Omental fat pad (tissue), 4 donors: ENCODE measurements around the gene TPSG1. TPM values are rescaled to one million over a fixed set of nuclear protein-coding genes. Genes with fewer than 3 reads are reported as not detected.
"Not testable (repeated sequence)": the region's sequence is repeated elsewhere in the genome, so short reads cannot be mapped to it uniquely, and the experiment has no call there.

Experiments
- ATAC-seq: fragments of 150-250 bp; one replicate; pipeline ENCODE4 v1.9.1; 2016; ENCODE audit warnings: mild to moderate bottlenecking, moderate library complexity; ENCODE audit not compliant: low FRiP score
- DNase-seq: peaks from one replicate; pipeline ENCODE4 v3.0.0-alpha.2; 2019; ENCODE audit warnings: low spot score
- total RNA-seq, 4 donors: library from RNA; depleted of rRNA; stranded (reverse); fragments of >200 nt; gene quantifications; one replicate each; pipeline ENCODE4 v1.1.0, GENCODE V29; 2016
- TF ChIP-seq, protein P1 (sequence below), 3 donors: fragments of 450-650 bp; IDR thresholded peaks; one replicate each; pipeline ENCODE4 v1.5.1; 2016 to 2017; ENCODE audit warnings: antibody characterized with exemption in 3 of 3, mild to moderate bottlenecking in 3 of 3, moderate library complexity in 2 of 3

The TPSG1 gene
- total RNA-seq, 4 donors from 2014 or later: 1.3 TPM; not detected in 3

DNA sequence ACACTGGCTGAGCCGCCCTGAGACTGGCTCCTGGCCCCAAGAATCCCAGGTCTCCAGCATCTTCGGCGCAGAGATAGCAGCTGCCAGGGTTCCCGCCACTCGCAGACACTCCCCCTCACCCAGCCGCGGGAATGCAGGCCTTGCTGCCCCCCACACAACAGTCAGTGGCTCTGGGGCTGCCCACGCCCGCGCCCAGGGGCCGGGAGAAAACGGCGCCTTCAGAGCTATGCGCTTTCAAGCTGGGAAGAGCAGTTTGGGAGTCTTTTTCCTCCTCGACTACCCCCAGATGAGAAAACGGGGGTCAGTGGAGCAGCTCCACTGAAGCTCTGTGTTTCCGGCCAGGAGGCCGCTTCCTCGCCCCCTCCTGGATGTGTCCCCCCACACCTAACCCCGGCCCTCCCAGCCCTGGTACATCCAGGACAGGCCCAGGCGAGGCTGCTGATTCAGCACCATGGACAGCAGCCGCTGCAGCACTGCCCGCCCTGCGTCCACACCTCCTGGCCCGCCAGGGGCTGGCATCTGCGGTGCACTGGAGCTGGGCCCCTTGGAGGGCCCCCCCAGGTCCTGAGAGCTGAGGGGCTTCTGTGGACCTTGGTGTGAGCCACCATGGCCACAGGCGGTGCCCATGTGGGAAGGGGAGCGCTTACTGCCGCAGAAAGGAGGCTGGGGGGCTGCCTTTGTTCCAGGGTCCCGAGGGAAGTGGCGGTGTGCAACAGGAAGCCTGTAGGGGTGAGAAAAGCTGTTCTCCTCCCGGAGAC lies 36.5 kb downstream of the TPSG1 start:
- DNase-seq: no peak
- no peak for ATAC-seq
- TF ChIP-seq, protein P1, sequence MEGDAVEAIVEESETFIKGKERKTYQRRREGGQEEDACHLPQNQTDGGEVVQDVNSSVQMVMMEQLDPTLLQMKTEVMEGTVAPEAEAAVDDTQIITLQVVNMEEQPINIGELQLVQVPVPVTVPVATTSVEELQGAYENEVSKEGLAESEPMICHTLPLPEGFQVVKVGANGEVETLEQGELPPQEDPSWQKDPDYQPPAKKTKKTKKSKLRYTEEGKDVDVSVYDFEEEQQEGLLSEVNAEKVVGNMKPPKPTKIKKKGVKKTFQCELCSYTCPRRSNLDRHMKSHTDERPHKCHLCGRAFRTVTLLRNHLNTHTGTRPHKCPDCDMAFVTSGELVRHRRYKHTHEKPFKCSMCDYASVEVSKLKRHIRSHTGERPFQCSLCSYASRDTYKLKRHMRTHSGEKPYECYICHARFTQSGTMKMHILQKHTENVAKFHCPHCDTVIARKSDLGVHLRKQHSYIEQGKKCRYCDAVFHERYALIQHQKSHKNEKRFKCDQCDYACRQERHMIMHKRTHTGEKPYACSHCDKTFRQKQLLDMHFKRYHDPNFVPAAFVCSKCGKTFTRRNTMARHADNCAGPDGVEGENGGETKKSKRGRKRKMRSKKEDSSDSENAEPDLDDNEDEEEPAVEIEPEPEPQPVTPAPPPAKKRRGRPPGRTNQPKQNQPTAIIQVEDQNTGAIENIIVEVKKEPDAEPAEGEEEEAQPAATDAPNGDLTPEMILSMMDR (IDR thresholded peaks at IDR 0.05): no peak

DNA sequence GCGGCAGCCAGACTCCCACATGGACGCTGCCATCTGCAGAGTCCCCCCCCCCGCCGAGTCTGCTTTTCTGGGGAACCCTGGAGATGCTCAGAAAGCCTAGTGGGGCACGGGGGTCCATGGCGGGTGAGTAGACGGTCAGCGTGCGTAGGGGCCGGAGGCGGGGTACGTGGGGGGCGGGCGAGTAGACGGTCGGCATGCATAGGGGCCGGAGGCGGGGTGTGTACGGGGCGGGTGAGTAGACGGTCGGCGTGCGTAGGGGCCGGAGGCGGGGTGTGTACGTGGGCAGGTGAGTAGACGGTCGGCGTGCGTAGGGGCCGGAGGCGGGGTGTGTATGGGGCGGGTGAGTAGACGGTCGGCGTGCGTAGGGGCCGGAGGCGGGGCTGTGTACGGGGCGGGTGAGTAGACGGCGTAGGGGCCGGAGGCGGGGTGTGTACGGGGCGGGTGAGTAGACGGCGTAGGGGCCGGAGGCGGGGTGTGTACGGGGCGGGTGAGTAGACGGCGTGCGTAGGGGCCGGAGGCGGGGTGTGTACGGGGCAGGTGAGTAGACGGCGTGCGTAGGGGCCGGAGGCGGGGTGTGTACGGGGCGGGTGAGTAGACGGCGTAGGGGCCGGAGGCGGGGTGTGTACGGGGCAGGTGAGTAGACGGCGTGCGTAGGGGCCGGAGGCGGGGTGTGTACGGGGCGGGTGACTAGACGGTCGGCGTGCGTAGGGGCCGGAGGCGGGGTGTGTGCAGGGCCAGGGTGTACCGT lies 39.4 kb downstream of the TPSG1 start:
- ATAC-seq, DNase-seq: not testable (repeated sequence)

DNA sequence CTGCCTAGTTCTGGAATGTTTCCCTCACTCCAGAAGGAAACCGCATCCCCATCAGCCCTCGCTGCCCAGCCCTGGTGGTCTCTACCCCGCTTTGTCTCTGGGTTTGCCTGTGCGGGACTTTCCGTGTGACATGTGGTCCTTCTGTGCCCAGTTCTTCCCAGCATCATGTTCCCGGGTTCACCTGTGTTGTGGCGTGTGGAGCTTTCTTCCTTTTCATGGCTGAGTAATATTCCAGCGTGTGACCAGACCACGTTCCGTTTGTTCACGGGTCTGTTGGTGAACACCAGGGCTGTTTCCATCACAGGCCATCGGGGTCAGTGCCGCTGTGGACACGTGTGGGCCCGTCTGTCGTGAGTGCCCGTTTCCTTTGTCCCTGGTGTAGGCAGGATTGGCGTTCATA lies 40.1 kb downstream of the TPSG1 start:
- no peak for DNase-seq
- TF ChIP-seq, protein P1 (IDR thresholded peaks at IDR 0.05): no peak
- no peak for ATAC-seq

DNA sequence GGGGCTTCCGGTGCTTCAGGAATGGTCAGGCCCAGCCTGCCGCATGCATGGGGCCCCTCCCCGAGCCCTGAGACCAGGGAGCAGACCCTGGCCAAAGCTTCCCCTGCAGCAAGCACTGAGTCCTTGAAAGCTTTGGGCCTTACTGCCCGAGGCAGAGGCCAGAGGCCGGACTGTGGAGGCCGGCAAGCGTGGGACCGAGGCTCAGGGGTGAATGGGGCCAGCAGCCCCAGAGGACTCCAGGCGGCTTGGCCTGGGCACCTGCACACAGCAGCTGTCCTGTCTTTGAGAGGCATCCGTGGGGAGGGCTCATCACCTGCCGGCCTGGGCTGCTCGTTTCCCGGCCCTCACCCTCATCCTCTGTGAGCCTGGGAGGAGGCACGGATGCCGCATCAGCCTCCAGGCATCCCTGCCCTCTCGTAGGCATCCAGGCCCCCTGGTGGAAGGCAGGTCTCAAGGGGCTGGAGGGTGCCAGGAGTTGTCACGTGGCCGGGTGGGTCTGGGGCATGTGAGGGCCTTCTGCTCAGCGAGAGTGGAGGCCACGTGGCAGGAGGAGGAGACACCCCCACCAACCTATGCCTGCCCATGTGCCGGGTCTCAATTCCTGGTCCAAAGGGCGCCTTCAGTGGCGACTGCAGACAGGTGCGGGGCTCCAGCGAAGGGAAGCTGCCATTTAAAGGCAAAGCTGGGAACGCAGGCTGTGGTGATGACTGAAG lies 40.8 kb downstream of the TPSG1 start:
- no peak for ATAC-seq
- no peak for DNase-seq
- TF ChIP-seq, protein P1 (IDR thresholded peaks at IDR 0.05): no peak

DNA sequence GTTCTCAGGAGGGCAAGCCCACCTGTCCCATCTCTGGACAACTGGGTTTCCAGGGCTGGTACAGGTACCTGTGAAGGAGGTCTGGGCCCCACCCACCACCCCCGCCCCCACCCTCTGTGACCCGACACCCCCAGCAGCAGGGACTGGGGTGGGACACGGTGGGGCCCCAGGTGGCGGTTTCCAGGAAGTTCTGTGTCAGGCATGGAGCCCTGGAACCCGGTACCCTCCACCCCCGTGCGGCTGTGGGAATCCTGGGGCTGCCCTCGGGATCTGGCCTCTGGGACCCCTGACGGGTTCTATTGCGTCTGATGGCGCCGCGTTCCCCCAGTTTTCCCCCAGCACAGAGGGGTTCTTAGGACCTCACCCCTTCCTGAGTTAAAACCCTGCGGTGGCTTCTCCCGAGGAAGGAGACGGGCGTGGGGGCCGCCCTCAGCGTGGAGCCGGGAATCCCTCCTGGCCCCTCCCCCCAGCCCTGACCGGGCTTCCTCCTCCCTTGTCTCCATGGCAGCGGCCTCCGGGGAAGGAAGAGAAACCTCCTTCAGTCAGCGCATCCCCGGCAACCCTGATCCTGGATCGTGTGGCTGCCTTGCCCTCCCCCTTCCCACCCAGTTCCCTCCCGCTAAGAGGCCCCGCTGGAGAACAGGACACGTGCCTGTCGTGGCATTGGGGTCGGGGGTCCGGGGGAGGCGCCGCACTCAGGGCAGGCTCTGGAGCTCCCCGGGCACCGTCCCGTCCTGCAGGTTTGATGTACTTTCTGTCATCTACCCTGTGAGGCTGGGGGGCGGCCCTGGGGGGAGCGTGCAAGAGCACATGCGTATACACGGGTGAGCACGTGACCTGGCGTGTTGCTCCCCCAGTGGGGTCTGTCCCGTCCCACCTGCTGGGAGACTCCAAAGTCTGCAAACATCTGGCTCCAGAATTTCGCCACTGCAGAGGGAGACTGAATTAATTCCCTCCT lies 41.8 kb downstream of the TPSG1 start:
- peak; percentile 34 for ATAC-seq
- DNase-seq: peak; percentile 29

DNA sequence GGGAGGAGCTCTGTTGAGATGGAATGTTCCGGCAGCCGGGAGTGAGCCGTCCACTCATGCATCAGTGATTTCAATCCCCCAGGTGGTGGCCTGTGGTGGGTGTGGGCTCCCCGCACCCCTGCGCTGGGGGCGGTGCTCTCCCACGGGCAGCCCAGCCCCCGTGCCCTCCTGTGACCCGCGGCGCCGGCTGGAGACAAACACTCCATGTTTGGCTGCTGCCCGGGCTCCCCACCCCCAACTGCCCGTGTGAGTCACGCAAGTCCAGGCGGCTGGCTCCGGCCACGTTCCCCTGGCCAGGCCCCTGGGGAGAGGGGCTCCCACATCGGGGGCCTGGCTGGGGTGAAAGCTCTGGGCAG lies 42.8 kb downstream of the TPSG1 start:
- TF ChIP-seq, protein P1 (IDR thresholded peaks at IDR 0.05): no peak
- DNase-seq (peak; percentile 53), ATAC-seq (peak; percentile 86)

More for the DNA sequence above, 41.8 kb downstream of the TPSG1 start:
- TF ChIP-seq, protein P1 (IDR thresholded peaks at IDR 0.05): no peak
